Type B pancreatic cell (in vitro differentiated cells): ENCODE data around the gene MAML2. TPM values are rescaled to one million over a fixed set of nuclear protein-coding genes. Genes with fewer than 3 reads are reported as not detected.

ENCODE experiments used
- DNase-seq: peaks from one replicate; pipeline ENCODE4 v3.0.0; 2021; ENCODE audit warnings: mixed read lengths; ENCODE audit not compliant: unreplicated experiment; ENCODE audit errors: extremely low spot score
- H3K27ac Mint-ChIP-seq: 2 replicates; pipeline ENCODE4 v1.8.0; 2021; ENCODE audit warnings: mild to moderate bottlenecking, mixed read lengths
- H3K27me3 Mint-ChIP-seq: 2 replicates; pipeline ENCODE4 v1.8.0; 2021; ENCODE audit warnings: mixed read lengths
- H3K36me3 Mint-ChIP-seq: 2 replicates; pipeline ENCODE4 v1.8.0; 2021; ENCODE audit warnings: mixed read lengths
- H3K4me1 Mint-ChIP-seq: one replicate; pipeline ENCODE4 v1.8.0; 2021; ENCODE audit warnings: mixed read lengths; ENCODE audit not compliant: unreplicated experiment
- H3K4me3 Mint-ChIP-seq: 2 replicates; pipeline ENCODE4 v1.8.0; 2021; ENCODE audit warnings: mild to moderate bottlenecking, mixed read lengths
- H3K9me3 Mint-ChIP-seq: 2 replicates; pipeline ENCODE4 v1.8.0; 2021; ENCODE audit warnings: mixed read lengths
- CTCF ChIP-seq: fragments of 200-600 bp; sonication (generic); conservative IDR thresholded peaks from 2 replicates; pipeline ENCODE4 v1.5.0; 2021; ENCODE audit warnings: antibody characterized with exemption, mild to moderate bottlenecking
- total RNA-seq: library from RNA; stranded (reverse); gene quantifications from 2 replicates; pipeline ENCODE4 v1.2.1, GENCODE V29; 2021; ENCODE audit warnings: low replicate concordance

MAML2 gene
- total RNA-seq, 1 donor from 2014 or later = 20.8 TPM

- H3K4me1 Mint-ChIP-seq = peaks cover 43% of the 10 kb centered on the region
- no peaks in the 10 kb centered on the region for H3K9me3 Mint-ChIP-seq
- no peaks in the 10 kb centered on the region for H3K27me3 Mint-ChIP-seq
- H3K27ac Mint-ChIP-seq = peak overlapping the region; percentile 94
- H3K4me3 Mint-ChIP-seq = peak overlapping the region; percentile 75
- DNase-seq = peak; percentile 73
- H3K36me3 Mint-ChIP-seq = peaks cover 29% of the 10 kb centered on the region
- TF ChIP-seq CTCF = peak; percentile 42
These were observed 297.2 kb downstream of the MAML2 start for GRCh38 chr11:96045622-96046456.

DNA sequence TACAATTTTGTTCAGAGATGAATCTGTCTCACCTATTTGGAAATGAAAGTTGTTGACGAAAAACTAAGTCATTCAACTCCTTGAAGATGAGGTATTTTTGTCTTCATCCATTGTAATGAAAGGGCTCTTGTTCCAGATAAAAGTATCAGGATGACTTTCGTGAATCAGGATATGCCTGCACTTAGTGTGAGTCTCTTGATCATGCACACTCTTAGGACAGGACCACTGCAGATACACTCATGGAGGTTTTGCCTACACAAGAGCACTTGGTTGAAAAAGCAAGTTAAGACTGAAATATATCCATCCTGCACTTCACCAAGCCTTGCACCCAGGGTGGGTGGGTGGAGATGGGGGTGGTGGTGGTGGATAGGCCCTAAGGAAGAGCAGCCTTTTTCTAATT lies 298.2 kb downstream of the MAML2 start:
- peaks cover 24% of the 10 kb centered on the region for H3K36me3 Mint-ChIP-seq
- H3K27me3 Mint-ChIP-seq = no peaks in the 10 kb centered on the region
- no peak for DNase-seq
- H3K4me3 Mint-ChIP-seq = no peak overlapping the region
- peak overlapping the region; percentile 94 for H3K27ac Mint-ChIP-seq
- no peaks in the 10 kb centered on the region for H3K9me3 Mint-ChIP-seq
- H3K4me1 Mint-ChIP-seq = peaks cover 33% of the 10 kb centered on the region
- no peak for TF ChIP-seq CTCF

GRCh38 chr11:96044311-96044710 lies 298.7 kb downstream of the MAML2 start:
- no peaks in the 10 kb centered on the region for H3K9me3 Mint-ChIP-seq
- DNase-seq = no peak
- no peaks in the 10 kb centered on the region for H3K27me3 Mint-ChIP-seq
- no peak overlapping the region for H3K4me3 Mint-ChIP-seq
- peak overlapping the region; percentile 13 for H3K27ac Mint-ChIP-seq
- peaks cover 30% of the 10 kb centered on the region for H3K4me1 Mint-ChIP-seq
- H3K36me3 Mint-ChIP-seq = peaks cover 24% of the 10 kb centered on the region
- no peak for TF ChIP-seq CTCF

DNA sequence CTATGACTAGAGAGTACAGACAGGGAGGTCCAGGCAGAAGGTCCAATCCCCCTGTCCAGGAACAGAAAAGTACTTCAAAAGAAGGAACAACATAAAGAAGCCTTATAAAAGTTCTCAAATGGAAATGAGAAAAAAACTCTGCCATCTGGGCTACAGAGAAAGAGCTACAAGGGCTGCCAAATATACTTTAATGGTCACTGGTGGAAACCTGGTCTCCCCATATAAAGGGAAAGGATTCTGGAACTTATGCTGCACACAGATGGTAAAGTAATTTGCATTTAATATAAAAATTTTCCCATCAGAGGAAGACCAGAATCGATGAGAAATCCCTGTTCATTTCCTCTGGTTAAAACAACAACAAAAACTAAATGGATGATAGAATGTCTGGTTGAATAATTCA lies 299.7 kb downstream of the MAML2 start:
- peaks cover 29% of the 10 kb centered on the region for H3K4me1 Mint-ChIP-seq
- H3K27me3 Mint-ChIP-seq = no peaks in the 10 kb centered on the region
- no peaks in the 10 kb centered on the region for H3K9me3 Mint-ChIP-seq
- H3K4me3 Mint-ChIP-seq = no peak overlapping the region
- no peak for TF ChIP-seq CTCF
- H3K27ac Mint-ChIP-seq = no peak overlapping the region
- DNase-seq = no peak
- peaks cover 24% of the 10 kb centered on the region for H3K36me3 Mint-ChIP-seq

- no peak for DNase-seq
- Mint-ChIP-seq H3K4me3 (no peak overlapping the region), H3K9me3 (peaks cover 4% of the 10 kb centered on the region), H3K27ac (peak overlapping the region; percentile 92), H3K36me3 (peaks cover 26% of the 10 kb centered on the region), H3K4me1 (peaks cover 22% of the 10 kb centered on the region), H3K27me3 (no peaks in the 10 kb centered on the region)
- TF ChIP-seq CTCF = no peak
These were observed 304.9 kb downstream of the MAML2 start for GRCh38 chr11:96038046-96038445.
